Prostate gland (tissue), 2 donors: ENCODE data around the gene CSNK1G2. TPM values are rescaled to one million over a fixed set of nuclear protein-coding genes. Genes with fewer than 3 reads are reported as not detected.

Source experiments
- DNase-seq: peaks from one replicate; pipeline ENCODE4 v3.0.0-alpha.2; 2019; ENCODE audit warnings: low spot score
- H3K27ac ChIP-seq, 2 donors: fragments of 200-600 bp; sonication (generic); 2 replicates each; pipeline ENCODE4 v1.5.1; 2017 to 2019
- H3K27me3 ChIP-seq: fragments of 200-600 bp; sonication (generic); replicated peaks from 2 replicates; pipeline ENCODE4 v1.5.1; 2019; ENCODE audit not compliant: insufficient read depth
- H3K36me3 ChIP-seq, 2 donors: fragments of 200-600 bp; sonication (generic); 1 replicate in 1 of 2; 2 replicates in 1 of 2; pipeline versions ENCODE4 v1.5.1 to v1.8.1; 2017 to 2019
- H3K4me1 ChIP-seq: fragments of 200-600 bp; sonication (generic); replicated peaks from 2 replicates; pipeline ENCODE4 v1.5.1; 2019
- H3K4me3 ChIP-seq, 2 donors: fragments of 200-600 bp; sonication (generic); 2 replicates each; pipeline ENCODE4 v1.5.1; 2017 to 2019
- H3K9me3 ChIP-seq: fragments of 200-600 bp; sonication (generic); 2 replicates; pipeline ENCODE4 v1.5.1; 2017
- POLR2A ChIP-seq: fragments of 450-650 bp; IDR thresholded peaks from one replicate; pipeline ENCODE4 v1.6.1; 2016; ENCODE audit warnings: antibody characterized with exemption, mild to moderate bottlenecking
- POLR2AphosphoS5 ChIP-seq: sonication (generic); formaldehyde crosslinking; IDR thresholded peaks from one replicate; pipeline ENCODE4 v1.6.1; 2017; ENCODE audit warnings: antibody characterized with exemption
- WGBS: methylation state at CpG from one replicate; pipeline ENCODE4 v1.1.5; 2018; 5-methylcytosine and 5-hydroxymethylcytosine counted together
- intact Hi-C: fragments of 100-400 bp; cut with DNase I; formaldehyde crosslinking; loops from one replicate; pipeline ENCODE4 v1.14.2; 2022
- total RNA-seq, 2 donors: library from RNA; depleted of rRNA; stranded (reverse); fragments of >200 nt; gene quantifications; one replicate each; pipeline ENCODE4 v1.1.0, GENCODE V29; 2016
- TF ChIP-seq, protein P1 (sequence below), 4 experiments: fragments of 200-600 bp in 2 of 4; fragments of 450-650 bp in 2 of 4; sonication (generic) in 2 of 4; IDR thresholded peaks; 1 replicate in 3 of 4; 2 replicates in 1 of 4; pipeline ENCODE4 v1.5.1; 2016 to 2019; ENCODE audit warnings: antibody characterized with exemption in 4 of 4, mild to moderate bottlenecking in 2 of 4, moderate library complexity in 2 of 4

Gene CSNK1G2
- total RNA-seq, 2 donors from 2014 or later: 56.5 to 107 TPM

DNA sequence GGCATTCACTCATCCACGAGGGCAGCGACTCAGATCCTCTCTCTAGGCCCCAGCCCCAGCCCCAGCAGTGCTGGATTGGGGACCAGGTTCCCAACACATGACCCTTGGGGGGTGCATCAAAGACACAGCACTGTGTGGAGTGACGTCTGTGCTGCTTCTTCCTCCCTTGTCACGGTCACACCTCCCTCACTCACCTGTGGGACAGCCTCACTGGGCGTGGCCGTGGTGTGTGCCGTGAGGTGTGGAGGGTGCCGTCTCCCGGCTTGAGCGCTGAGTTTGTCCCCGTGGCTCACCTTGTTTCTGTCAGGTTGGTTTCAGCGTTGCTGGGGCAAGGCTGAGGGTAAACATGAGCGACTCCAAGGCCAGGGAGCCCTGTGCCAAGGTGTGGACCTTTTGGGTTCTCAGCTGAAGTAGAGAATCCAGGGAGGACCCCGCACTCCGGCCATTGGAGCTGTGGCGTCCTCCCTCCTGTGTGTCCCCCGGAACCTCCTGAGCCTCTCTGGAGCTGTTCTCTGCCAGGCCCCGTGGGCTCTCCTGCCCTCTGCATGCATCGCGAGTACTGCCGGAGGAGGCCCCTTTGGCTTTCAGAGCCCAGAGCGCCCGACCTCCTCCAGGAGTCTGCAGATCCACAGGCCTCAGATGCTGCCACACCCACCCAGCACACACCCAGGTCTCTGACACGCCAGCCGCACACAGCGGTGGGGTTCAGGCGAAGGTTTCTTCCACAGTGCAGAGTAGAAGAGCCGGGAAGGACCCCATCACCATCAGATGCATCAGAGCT lies 33.6 kb downstream of the CSNK1G2 start:
- WGBS: 81% methylated on average over 28 of the region's 28 CpGs
- Histone ChIP-seq H3K27ac (no peak overlapping the region), H3K9me3 (no peaks in the 10 kb centered on the region), H3K36me3 (peaks cover 3 to 11% of the 10 kb centered on the region in 2 donors), H3K4me1 (no peaks in the 10 kb centered on the region), H3K27me3 (no peaks in the 10 kb centered on the region), H3K4me3 (no peak overlapping the region)
- no peak for DNase-seq
- intact Hi-C loops: no loop called here
- TF ChIP-seq POLR2AphosphoS5: no peak
- no peak for TF ChIP-seq POLR2A
- TF ChIP-seq, protein P1, sequence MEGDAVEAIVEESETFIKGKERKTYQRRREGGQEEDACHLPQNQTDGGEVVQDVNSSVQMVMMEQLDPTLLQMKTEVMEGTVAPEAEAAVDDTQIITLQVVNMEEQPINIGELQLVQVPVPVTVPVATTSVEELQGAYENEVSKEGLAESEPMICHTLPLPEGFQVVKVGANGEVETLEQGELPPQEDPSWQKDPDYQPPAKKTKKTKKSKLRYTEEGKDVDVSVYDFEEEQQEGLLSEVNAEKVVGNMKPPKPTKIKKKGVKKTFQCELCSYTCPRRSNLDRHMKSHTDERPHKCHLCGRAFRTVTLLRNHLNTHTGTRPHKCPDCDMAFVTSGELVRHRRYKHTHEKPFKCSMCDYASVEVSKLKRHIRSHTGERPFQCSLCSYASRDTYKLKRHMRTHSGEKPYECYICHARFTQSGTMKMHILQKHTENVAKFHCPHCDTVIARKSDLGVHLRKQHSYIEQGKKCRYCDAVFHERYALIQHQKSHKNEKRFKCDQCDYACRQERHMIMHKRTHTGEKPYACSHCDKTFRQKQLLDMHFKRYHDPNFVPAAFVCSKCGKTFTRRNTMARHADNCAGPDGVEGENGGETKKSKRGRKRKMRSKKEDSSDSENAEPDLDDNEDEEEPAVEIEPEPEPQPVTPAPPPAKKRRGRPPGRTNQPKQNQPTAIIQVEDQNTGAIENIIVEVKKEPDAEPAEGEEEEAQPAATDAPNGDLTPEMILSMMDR (IDR thresholded peaks at IDR 0.05): no peak

DNA sequence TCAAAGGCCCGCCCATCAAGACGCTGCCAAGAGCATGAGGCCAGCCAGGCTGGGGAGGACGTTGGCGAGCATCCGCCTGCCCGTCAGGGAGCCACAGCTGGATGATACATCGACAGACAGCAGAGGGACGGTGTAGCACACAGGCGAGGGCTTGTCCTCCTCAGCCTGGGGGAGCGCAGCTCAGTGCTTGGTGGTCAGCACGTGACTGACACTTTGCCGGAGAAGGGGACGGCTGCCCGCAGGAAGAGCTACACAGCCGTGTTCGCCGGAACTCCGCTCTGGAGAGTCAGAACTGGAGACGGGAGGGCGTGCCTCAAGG lies 34.1 kb downstream of the CSNK1G2 start:
- peaks cover 3 to 16% of the 10 kb centered on the region in 2 donors for H3K36me3 ChIP-seq
- no peaks in the 10 kb centered on the region for H3K9me3 ChIP-seq
- no peak for DNase-seq
- H3K27me3 ChIP-seq: no peaks in the 10 kb centered on the region
- 63% methylated on average over 20 of the region's 20 CpGs for WGBS
- H3K4me3 ChIP-seq: no peak overlapping the region
- TF ChIP-seq POLR2AphosphoS5 (no peak), POLR2A (no peak)
- TF ChIP-seq, protein P1 (IDR thresholded peaks at IDR 0.05): no peak
- intact Hi-C loops: no loop called here
- no peaks in the 10 kb centered on the region for H3K4me1 ChIP-seq
- no peak overlapping the region for H3K27ac ChIP-seq

- TF ChIP-seq POLR2AphosphoS5: no peak
- TF ChIP-seq, protein P1 (IDR thresholded peaks at IDR 0.05): no peak
- TF ChIP-seq POLR2A: no peak
- no peaks in the 10 kb centered on the region for H3K27me3 ChIP-seq
- H3K9me3 ChIP-seq: no peaks in the 10 kb centered on the region
- WGBS: 79% methylated on average over 8 of the region's 15 CpGs
- no peak overlapping the region for H3K27ac ChIP-seq
- intact Hi-C loops: no loop called here
- no peak for DNase-seq
- peaks cover 3 to 17% of the 10 kb centered on the region in 2 donors for H3K36me3 ChIP-seq
- no peak overlapping the region for H3K4me3 ChIP-seq
- H3K4me1 ChIP-seq: no peaks in the 10 kb centered on the region
Observed at GRCh38 chr19:1977120-1977519, 36.1 kb downstream of the CSNK1G2 start.

DNA sequence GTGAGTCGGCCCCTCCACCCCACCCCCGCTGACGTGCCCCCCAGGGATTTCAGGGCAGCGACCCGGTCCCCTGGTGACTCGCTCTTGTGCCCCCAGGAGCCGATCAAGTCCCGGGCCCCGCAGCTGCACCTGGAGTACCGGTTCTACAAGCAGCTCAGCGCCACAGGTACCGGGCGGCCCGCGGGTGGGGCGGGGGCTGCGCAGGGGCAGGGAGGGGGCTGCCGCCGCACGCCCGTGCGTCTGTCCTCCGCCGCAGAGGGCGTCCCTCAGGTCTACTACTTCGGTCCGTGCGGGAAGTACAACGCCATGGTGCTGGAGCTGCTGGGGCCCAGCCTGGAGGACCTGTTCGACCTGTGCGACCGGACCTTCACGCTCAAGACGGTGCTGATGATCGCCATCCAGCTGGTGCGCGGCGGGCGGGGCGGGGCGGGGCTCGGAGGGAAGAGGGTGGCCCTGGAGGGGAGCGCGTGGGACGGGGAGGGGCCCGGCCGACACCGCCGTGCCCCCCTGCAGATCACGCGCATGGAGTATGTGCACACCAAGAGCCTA lies 37.4 kb downstream of the CSNK1G2 start:
- Histone ChIP-seq H3K36me3 (peaks cover 3 to 17% of the 10 kb centered on the region in 2 donors), H3K27ac (no peak overlapping the region), H3K4me1 (no peaks in the 10 kb centered on the region), H3K27me3 (no peaks in the 10 kb centered on the region), H3K4me3 (no peak overlapping the region), H3K9me3 (no peaks in the 10 kb centered on the region)
- DNase-seq: no peak
- TF ChIP-seq, protein P1 (IDR thresholded peaks at IDR 0.05): no peak
- TF ChIP-seq POLR2AphosphoS5 (no peak), POLR2A (no peak)
- intact Hi-C loops: no loop called here
- WGBS: 91% methylated on average over 40 of the region's 51 CpGs

DNA sequence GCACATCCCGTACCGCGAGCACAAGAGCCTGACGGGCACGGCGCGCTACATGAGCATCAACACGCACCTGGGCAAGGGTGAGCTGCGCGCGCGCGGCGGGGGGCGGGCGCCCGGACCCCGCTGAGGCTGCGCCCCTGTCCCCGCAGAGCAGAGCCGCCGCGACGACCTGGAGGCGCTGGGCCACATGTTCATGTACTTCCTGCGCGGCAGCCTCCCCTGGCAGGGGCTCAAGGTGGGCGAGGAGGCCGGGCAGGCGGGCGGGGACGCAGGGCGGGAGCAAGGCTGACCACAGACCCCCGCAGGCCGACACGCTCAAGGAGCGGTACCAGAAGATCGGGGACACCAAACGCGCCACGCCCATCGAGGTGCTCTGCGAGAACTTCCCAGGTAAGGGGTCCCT lies 38.0 kb downstream of the CSNK1G2 start:
- TF ChIP-seq, protein P1 (IDR thresholded peaks at IDR 0.05): no peak
- TF ChIP-seq POLR2AphosphoS5 (no peak), POLR2A (no peak)
- WGBS: 95% methylated on average over 41 of the region's 43 CpGs
- peaks cover 3 to 17% of the 10 kb centered on the region in 2 donors for H3K36me3 ChIP-seq
- H3K9me3 ChIP-seq: no peaks in the 10 kb centered on the region
- H3K27ac ChIP-seq: no peak overlapping the region
- no peaks in the 10 kb centered on the region for H3K27me3 ChIP-seq
- H3K4me3 ChIP-seq: no peak overlapping the region
- no peak for DNase-seq
- intact Hi-C loops: no loop called here
- H3K4me1 ChIP-seq: no peaks in the 10 kb centered on the region
